GM12878 (cell line): Measurements from ENCODE around the gene CNOT2. TPM values are rescaled to one million over a fixed set of nuclear protein-coding genes. Genes with fewer than 3 reads are reported as not detected.

Experiments
- DPF2 ChIP-seq: fragments of 450-650 bp; IDR thresholded peaks from 2 replicates; pipeline ENCODE4 v1.6.1; 2017; ENCODE audit warnings: mild to moderate bottlenecking
- EED ChIP-seq: sonication (generic); IDR thresholded peaks from 2 replicates; pipeline ENCODE4 v1.6.1; 2016; ENCODE audit warnings: antibody characterized with exemption, low read depth
- EP300 ChIP-seq, 2 experiments: fragments of 150-350 bp in 1 of 2; IDR thresholded peaks; 2 replicates each; pipeline ENCODE4 v1.6.1; 2011 to 2012; ENCODE audit warnings: low read depth in 2 of 2, low read length in 2 of 2, borderline replicate concordance in 1 of 2, improper control_type of control experiment in 1 of 2, inconsistent platforms in 1 of 2; ENCODE audit not compliant: control insufficient read depth in 1 of 2
- ETV6 ChIP-seq, 2 experiments: fragments of 450-650 bp in 1 of 2; IDR thresholded peaks in 1 of 2; conservative IDR thresholded peaks in 1 of 2; 2 replicates each; pipeline ENCODE4 v1.6.1; 2014; ENCODE audit warnings: antibody characterized with exemption in 1 of 2, borderline replicate concordance in 1 of 2, low read depth in 1 of 2, mild to moderate bottlenecking in 1 of 2, moderate library complexity in 1 of 2
- GATAD2B ChIP-seq: fragments of 450-650 bp; conservative IDR thresholded peaks from 2 replicates; pipeline ENCODE4 v1.6.1; 2017; ENCODE audit warnings: low read depth, mild to moderate bottlenecking, moderate library complexity
- HDAC6 ChIP-seq: fragments of 200-600 bp; sonication (generic); IDR thresholded peaks from one replicate; pipeline ENCODE4 v1.8.0; 2017; ENCODE audit warnings: antibody characterized with exemption; ENCODE audit not compliant: unreplicated experiment
- HDGF ChIP-seq: fragments of 450-650 bp; IDR thresholded peaks from 2 replicates; pipeline ENCODE4 v1.6.1; 2016; ENCODE audit warnings: antibody characterized with exemption
- IKZF1 ChIP-seq: fragments of 450-650 bp; conservative IDR thresholded peaks from 2 replicates; pipeline ENCODE4 v1.6.1; 2017; ENCODE audit warnings: antibody characterized with exemption, mild to moderate bottlenecking
- PAX8 ChIP-seq: fragments of 450-650 bp; IDR thresholded peaks from 2 replicates; pipeline ENCODE4 v1.6.1; 2017; ENCODE audit warnings: mild to moderate bottlenecking, moderate library complexity
- POLR2AphosphoS2 ChIP-seq: IDR thresholded peaks from 2 replicates; pipeline ENCODE4 v1.6.1; 2011; ENCODE audit warnings: low read depth, mild to moderate bottlenecking, low read length, improper control_type of control experiment, moderate library complexity
- POLR2AphosphoS5 ChIP-seq: IDR thresholded peaks from 2 replicates; pipeline ENCODE4 v1.6.1; 2011; ENCODE audit warnings: mild to moderate bottlenecking, low read length, inconsistent platforms
- RELA ChIP-seq: fragments of 450-650 bp; IDR thresholded peaks from 2 replicates; pipeline ENCODE4 v1.8.0; 2014; ENCODE audit warnings: borderline replicate concordance; ENCODE audit not compliant: partially characterized antibody
- SIX5 ChIP-seq: IDR thresholded peaks from 2 replicates; pipeline ENCODE4 v1.6.1; 2011; ENCODE audit warnings: mild to moderate bottlenecking, low read depth, low read length, moderate library complexity; ENCODE audit not compliant: severe bottlenecking
- SREBF1 ChIP-seq: IDR thresholded peaks from 2 replicates; pipeline ENCODE4 v1.6.1; 2012; ENCODE audit warnings: mild to moderate bottlenecking, low read length
- TARDBP ChIP-seq: IDR thresholded peaks from 2 replicates; pipeline ENCODE4 v1.6.1; 2016; ENCODE audit warnings: borderline replicate concordance
- TCF3 ChIP-seq: IDR thresholded peaks from 2 replicates; pipeline ENCODE4 v1.6.1; 2012; ENCODE audit warnings: low read depth, mild to moderate bottlenecking, low read length, borderline replicate concordance; ENCODE audit not compliant: insufficient read depth
- YY1 ChIP-seq: IDR thresholded peaks from 2 replicates; pipeline ENCODE4 v1.6.1; 2011; ENCODE audit warnings: low read depth, mild to moderate bottlenecking, low read length
- polyA plus RNA-seq, 11 experiments: library from polyadenylated mRNA; depleted of rRNA in 4 of 11; unstranded in 6 of 11; stranded (reverse) in 5 of 11; fragments of >200 nt; fragmentation: Nextera tagmentation in 4 of 11; fragmentation: Illumina TruSeq in 1 of 11; extraction: Ambion mirVana in 4 of 11; extraction: Trizol in 1 of 11; gene quantifications; 1 replicate in 1 of 11; 2 replicates in 10 of 11; pipeline versions ENCODE4 v1.2.1 to v1.2.3, GENCODE V29; 2011 to 2016; ENCODE audit warnings: inconsistent platforms in 2 of 11, missing spikeins in 2 of 11, low read depth in 1 of 11
- total RNA-seq, 4 experiments: library from RNA; depleted of rRNA in 3 of 4; stranded (reverse); fragments of >200 nt in 3 of 4; fragmentation: Illumina TruSeq in 1 of 4; extraction: Trizol in 1 of 4; gene quantifications; 2 replicates each; pipeline versions ENCODE4 v1.2.1 to v1.2.3, GENCODE V29; 2013 to 2021
- TF ChIP-seq, protein P1 (sequence below): fragments of 450-650 bp; IDR thresholded peaks from 2 replicates; pipeline ENCODE4 v1.6.1; 2016; ENCODE audit warnings: mild to moderate bottlenecking
- TF ChIP-seq, protein P2 (sequence below): IDR thresholded peaks from 2 replicates; pipeline ENCODE4 v1.6.1; 2012; ENCODE audit warnings: low read length, inconsistent platforms
- TF ChIP-seq, protein P3 (sequence below): fragments of 450-650 bp; IDR thresholded peaks from 2 replicates; pipeline ENCODE4 v1.6.1; 2017; ENCODE audit warnings: mild to moderate bottlenecking, moderate library complexity
- TF ChIP-seq, protein P4 (sequence below): fragments of 450-650 bp; IDR thresholded peaks from 2 replicates; pipeline ENCODE4 v1.6.1; 2016; ENCODE audit warnings: mild to moderate bottlenecking

The CNOT2 gene
- total and polyA plus RNA-seq, 10 of the 15 experiments (the other 5 are each of a cell fraction or from before 2014, with no cell fraction given), result 37.9 to 127 (median 82.4) TPM

DNA sequence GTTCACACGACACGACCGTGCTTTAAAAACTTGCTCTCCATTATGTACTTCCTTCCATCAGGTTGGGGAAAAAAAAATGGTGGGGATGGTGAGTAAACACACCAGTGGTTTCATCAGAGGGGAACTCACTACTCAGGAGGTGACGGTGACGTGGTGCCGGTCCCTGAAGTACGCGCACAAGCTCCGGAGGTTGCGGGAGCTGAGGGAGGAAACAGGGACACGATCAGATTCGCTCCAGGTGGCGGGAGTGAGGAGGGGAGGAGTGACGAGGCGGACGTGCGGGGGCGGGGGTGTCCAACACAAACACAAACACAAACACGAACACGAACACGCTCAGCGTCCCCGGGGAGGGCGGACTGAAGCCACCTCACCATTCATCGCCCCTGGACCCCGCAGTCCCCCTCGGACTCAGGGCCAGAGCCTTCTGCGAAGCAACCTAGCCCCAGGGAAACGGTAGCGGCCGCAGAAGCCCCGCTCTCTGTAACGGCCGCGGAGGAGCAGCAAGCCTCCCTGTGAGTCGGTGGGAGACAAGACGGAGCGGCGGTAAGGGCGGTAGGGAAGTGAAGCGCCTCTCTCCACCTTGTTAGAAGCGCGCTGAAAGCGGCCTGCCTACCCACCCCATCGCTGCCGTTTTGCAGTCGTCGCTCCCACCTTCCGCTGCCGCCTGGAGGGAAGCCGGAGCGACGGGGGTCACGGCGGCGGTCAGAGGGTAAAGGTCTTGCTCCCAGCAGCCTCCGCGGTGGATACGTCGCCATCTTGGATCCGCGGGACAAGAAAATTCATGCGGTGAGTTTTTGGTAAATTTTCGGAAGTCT, at the start of gene CNOT2 (continued):
- TF ChIP-seq, protein P1, sequence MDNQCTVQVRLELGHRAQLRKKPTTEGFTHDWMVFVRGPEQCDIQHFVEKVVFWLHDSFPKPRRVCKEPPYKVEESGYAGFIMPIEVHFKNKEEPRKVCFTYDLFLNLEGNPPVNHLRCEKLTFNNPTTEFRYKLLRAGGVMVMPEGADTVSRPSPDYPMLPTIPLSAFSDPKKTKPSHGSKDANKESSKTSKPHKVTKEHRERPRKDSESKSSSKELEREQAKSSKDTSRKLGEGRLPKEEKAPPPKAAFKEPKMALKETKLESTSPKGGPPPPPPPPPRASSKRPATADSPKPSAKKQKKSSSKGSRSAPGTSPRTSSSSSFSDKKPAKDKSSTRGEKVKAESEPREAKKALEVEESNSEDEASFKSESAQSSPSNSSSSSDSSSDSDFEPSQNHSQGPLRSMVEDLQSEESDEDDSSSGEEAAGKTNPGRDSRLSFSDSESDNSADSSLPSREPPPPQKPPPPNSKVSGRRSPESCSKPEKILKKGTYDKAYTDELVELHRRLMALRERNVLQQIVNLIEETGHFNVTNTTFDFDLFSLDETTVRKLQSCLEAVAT, result peak; percentile 86
- TF ChIP-seq HDGF (no peak; the same call in 1 of the 2 replicates), DPF2 (peak; percentile 62; the same call in 1 of the 2 replicates), SREBF1 (peak; percentile 93), TCF3 (0 out of 2 replicates have a peak, but pooled peaks have one; percentile 8), ETV6 (conservative IDR thresholded peaks at IDR 0.05 in 1 of 2, IDR thresholded peaks at IDR 0.05 in 1 of 2; ENCODE audit: borderline replicate concordance in 1 of 2, low read depth in 1 of 2) (0 out of 4 replicates have a peak, but pooled peaks of 1 of the 2 experiments have one; percentile 7), POLR2AphosphoS2 (0 out of 2 replicates have a peak, but pooled peaks have one; percentile 27), EP300 (IDR thresholded peaks at IDR 0.05; ENCODE audit: borderline replicate concordance in 1 of 2, control insufficient read depth in 1 of 2, low read depth in 2 of 2, low read length in 2 of 2) (peak in 1 of 2 experiments; percentile 58; a peak in 2 of 4 replicates), IKZF1 (peak; percentile 88), YY1 (peak; percentile 97), POLR2AphosphoS5 (peak; percentile 87), GATAD2B (peak; percentile 81), HDAC6 (peak; percentile 47), TARDBP (0 out of 2 replicates have a peak, but pooled peaks have one; percentile 15), PAX8 (no peak), RELA (no peak), EED (peak; percentile 80), SIX5 (peak; percentile 64)
- TF ChIP-seq, protein P2, sequence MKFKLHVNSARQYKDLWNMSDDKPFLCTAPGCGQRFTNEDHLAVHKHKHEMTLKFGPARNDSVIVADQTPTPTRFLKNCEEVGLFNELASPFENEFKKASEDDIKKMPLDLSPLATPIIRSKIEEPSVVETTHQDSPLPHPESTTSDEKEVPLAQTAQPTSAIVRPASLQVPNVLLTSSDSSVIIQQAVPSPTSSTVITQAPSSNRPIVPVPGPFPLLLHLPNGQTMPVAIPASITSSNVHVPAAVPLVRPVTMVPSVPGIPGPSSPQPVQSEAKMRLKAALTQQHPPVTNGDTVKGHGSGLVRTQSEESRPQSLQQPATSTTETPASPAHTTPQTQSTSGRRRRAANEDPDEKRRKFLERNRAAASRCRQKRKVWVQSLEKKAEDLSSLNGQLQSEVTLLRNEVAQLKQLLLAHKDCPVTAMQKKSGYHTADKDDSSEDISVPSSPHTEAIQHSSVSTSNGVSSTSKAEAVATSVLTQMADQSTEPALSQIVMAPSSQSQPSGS, result no peak
- TF ChIP-seq, protein P3, sequence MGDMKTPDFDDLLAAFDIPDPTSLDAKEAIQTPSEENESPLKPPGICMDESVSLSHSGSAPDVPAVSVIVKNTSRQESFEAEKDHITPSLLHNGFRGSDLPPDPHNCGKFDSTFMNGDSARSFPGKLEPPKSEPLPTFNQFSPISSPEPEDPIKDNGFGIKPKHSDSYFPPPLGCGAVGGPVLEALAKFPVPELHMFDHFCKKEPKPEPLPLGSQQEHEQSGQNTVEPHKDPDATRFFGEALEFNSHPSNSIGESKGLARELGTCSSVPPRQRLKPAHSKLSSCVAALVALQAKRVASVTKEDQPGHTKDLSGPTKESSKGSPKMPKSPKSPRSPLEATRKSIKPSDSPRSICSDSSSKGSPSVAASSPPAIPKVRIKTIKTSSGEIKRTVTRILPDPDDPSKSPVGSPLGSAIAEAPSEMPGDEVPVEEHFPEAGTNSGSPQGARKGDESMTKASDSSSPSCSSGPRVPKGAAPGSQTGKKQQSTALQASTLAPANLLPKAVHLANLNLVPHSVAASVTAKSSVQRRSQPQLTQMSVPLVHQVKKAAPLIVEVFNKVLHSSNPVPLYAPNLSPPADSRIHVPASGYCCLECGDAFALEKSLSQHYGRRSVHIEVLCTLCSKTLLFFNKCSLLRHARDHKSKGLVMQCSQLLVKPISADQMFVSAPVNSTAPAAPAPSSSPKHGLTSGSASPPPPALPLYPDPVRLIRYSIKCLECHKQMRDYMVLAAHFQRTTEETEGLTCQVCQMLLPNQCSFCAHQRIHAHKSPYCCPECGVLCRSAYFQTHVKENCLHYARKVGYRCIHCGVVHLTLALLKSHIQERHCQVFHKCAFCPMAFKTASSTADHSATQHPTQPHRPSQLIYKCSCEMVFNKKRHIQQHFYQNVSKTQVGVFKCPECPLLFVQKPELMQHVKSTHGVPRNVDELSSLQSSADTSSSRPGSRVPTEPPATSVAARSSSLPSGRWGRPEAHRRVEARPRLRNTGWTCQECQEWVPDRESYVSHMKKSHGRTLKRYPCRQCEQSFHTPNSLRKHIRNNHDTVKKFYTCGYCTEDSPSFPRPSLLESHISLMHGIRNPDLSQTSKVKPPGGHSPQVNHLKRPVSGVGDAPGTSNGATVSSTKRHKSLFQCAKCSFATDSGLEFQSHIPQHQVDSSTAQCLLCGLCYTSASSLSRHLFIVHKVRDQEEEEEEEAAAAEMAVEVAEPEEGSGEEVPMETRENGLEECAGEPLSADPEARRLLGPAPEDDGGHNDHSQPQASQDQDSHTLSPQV, result peak; percentile 36; the same call in 1 of the 2 replicates
- TF ChIP-seq, protein P4, sequence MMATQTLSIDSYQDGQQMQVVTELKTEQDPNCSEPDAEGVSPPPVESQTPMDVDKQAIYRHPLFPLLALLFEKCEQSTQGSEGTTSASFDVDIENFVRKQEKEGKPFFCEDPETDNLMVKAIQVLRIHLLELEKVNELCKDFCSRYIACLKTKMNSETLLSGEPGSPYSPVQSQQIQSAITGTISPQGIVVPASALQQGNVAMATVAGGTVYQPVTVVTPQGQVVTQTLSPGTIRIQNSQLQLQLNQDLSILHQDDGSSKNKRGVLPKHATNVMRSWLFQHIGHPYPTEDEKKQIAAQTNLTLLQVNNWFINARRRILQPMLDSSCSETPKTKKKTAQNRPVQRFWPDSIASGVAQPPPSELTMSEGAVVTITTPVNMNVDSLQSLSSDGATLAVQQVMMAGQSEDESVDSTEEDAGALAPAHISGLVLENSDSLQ, result no peak; the same call in 1 of the 2 replicates
